CD4-positive, alpha-beta T cell treated with Interleukin-6 for 4 hours (primary cell): ENCODE data around the gene TERB2.
"Not testable (repeated sequence)": the region's sequence is repeated elsewhere in the genome, so short reads cannot be mapped to it uniquely, and the experiment has no call there.

Experiments used
- DNase-seq: peaks from one replicate; pipeline ENCODE4 v3.0.0-alpha.2; 2020; ENCODE audit warnings: mixed read lengths

The TERB2 gene

GRCh38 chr15:45003731-45004410 lies 47.4 kb downstream of the TERB2 start:
- not testable (repeated sequence) for DNase-seq

DNA sequence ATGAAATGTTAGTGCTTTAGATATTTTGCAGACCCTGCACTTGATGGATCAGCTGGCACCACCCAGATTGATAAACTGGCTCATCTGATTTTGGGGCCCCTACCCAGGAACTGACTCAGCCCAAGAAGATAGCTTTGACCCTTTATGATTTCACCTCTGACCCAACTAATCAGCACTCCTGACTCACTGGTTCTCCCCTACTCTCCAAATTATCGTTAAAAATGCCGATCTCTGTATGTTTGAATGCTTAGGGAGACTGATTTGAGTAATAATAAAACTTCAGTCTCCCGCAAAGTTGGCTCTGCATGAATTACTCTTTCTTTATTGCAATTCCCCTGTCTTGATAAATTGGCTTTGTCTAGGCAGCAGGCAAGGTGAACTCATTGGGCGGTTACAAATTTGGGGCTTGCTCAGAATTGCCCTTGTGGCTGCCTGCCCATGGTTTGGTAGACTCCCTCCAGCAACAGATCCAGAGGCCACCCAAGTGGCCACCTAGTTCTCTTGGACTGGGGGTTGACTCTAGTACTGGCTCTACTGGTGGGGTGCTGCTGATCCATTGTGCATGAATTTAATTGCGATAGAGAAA lies 48.2 kb downstream of the TERB2 start:
- DNase-seq, result not testable (repeated sequence)

GRCh38 chr15:45009046-45009445 lies 52.6 kb downstream of the TERB2 start:
- DNase-seq, result no peak

- DNase-seq, result not testable (repeated sequence)
Measured at GRCh38 chr15:45015114-45015513, 58.6 kb downstream of the TERB2 start.

GRCh38 chr15:45020222-45020900 lies 63.9 kb downstream of the TERB2 start:
- DNase-seq, result not testable (repeated sequence)

- not testable (repeated sequence) for DNase-seq
Measured at GRCh38 chr15:45020901-45021259, 64.4 kb downstream of the TERB2 start.

DNA sequence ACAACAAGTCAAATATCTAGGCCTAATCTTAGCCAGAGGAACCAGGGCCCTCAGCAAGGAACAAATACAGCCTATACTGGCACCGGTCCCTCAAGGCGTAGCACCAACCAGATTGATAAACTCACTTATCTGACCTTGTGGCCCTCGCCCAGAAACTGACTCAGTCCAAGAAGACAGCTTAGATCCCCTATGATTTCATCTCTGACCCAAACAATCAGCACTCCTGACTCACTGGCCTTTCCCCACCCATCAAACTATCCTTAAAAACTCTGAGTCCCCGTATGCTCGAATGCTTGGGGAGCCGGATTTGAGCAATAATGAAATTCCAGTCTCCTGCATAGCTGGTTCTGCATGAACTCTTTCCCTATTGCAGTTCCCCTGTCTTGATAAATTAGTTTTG lies 64.9 kb downstream of the TERB2 start:
- no peak for DNase-seq

DNA sequence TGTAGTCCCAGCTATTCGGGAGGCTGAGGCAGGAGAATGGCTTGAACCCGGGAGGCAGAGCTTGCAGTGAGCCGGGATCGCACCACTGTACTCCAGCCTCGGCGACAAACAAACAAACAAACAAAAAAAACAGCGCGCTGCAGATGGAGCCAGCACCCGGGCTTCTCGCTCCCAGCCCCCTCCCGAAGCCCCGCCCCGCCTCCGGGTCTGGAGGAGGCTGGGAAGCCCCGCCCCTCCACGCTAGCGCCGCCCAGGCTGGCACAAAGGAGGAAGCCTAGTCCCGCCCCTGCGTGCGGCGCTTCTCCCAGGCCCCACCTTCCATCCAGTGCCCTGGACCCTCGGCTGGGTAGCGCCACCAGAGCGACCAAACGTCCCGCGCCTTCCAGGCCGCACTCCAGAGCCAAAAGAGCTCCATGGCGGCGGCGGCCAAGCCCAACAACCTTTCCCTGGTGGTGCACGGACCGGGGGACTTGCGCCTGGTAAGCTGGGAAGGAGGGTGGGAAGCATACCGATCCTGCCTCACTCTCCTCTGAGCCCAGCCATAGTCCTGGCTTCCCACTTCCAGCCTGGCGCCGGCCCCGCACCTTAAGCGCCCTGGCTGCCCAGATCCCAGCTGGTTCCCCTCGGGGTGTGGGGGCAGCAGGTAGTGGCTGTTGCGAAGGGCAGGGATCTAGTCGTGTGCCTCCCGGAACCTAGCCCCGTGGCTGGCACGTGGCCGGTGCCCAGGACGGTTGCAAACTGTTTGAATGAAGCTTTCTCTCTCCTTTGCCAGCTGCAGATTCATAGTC lies 66.6 kb downstream of the TERB2 start, which contains the start of gene SORD:
Gene SORD, plus strand, starts transcription at position 325 of the 788 bp plus-strand sequence. Its CDS starts 89 bp downstream, at position 414.
- peak; percentile 98 for DNase-seq

DNA sequence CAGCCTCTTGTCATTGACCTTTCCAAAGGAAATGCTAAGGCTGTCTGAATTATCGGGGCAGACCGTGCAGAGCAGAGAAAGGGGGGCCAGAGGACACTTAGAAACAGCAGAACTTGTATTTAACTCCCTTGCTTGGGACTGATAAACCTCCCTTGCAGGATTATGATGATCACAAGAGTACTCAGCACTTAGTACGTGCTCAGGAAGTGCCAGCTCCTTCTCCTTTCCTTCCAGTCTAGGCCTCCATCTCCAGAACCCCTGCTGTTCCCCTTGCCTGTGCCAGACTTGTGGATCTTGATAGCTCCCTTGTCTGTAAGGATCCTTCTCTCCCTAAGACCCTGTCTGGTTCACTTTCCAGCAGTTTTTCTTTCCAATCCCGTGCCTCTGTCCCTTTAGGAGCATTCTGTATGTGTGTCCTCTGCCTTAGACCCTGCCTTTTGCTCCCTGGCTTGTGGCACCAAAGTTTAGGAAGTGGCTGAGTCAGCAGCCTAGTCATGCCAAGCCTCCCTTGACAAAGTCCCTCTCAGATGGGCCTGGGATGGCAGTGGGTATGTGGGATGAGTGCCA lies 67.3 kb downstream of the TERB2 start:
- DNase-seq, result no peak

DNA sequence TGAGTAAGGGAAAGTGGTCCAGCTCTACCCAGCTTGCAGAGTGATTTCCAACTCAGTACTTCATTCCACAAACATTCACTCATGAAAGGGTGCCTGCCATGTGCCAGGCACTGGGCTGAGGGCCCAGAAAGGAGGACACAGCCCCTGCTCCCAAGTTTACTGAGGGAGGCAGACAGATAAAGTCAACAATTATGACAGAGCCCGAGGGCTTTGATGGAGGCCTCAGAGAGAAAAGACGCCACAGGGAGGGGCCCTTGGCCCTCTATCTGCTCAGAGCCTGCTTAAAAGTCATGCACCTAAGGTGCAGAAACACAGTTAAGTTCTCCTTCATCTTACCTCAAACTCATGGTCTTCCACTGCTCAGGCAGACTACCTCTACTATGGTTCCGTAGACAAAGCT lies 68.2 kb downstream of the TERB2 start:
- not testable (repeated sequence) for DNase-seq

- not testable (repeated sequence) for DNase-seq
Measured at GRCh38 chr15:45025627-45026026, 69.1 kb downstream of the TERB2 start.

GRCh38 chr15:45026651-45027190 lies 70.2 kb downstream of the TERB2 start:
- DNase-seq, result no peak

- no peak for DNase-seq
Measured at GRCh38 chr15:45027220-45027619, 70.7 kb downstream of the TERB2 start.
